ENCODE measurements around the gene SNTG2. TPM values are rescaled to one million over a fixed set of nuclear protein-coding genes. Genes with fewer than 3 reads are reported as not detected.

The SNTG2 gene
- total and polyA plus RNA-seq, 2 of the 13 experiments (the other 11 are each of a cell fraction or from before 2014, with no cell fraction given): not detected

DNA sequence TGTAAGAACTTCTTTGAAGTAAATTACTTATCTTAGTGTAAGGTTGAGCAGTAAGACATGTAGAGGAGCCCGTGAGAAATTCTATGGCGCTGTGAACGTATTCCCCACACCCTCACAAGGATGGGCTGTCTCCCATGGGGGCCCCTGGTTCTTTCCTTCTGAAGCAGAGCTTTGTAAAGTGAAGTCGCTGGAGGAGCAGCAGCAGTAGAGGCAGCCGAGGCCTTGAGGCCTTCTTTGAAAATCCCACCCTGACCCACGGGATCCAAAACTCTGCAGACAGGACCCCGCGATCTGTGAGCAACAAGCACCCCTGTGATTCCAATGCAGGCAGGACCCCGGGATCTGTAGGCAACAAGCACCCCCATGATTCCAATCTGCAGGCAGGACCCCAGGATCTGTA is 23.8 kb upstream of the SNTG2 start (continued):
- TF ChIP-seq, protein P1, sequence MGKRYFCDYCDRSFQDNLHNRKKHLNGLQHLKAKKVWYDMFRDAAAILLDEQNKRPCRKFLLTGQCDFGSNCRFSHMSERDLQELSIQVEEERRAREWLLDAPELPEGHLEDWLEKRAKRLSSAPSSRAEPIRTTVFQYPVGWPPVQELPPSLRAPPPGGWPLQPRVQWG (CRISPR knock-in tag; IDR thresholded peaks at IDR 0.05; ENCODE audit: borderline replicate concordance, low read depth): no peak
- TF ChIP-seq ZNF607 (CRISPR knock-in tag; IDR thresholded peaks at IDR 0.05; ENCODE audit: borderline replicate concordance) (no peak), WIZ (CRISPR knock-in tag; IDR thresholded peaks at IDR 0.05) (no peak)

DNA sequence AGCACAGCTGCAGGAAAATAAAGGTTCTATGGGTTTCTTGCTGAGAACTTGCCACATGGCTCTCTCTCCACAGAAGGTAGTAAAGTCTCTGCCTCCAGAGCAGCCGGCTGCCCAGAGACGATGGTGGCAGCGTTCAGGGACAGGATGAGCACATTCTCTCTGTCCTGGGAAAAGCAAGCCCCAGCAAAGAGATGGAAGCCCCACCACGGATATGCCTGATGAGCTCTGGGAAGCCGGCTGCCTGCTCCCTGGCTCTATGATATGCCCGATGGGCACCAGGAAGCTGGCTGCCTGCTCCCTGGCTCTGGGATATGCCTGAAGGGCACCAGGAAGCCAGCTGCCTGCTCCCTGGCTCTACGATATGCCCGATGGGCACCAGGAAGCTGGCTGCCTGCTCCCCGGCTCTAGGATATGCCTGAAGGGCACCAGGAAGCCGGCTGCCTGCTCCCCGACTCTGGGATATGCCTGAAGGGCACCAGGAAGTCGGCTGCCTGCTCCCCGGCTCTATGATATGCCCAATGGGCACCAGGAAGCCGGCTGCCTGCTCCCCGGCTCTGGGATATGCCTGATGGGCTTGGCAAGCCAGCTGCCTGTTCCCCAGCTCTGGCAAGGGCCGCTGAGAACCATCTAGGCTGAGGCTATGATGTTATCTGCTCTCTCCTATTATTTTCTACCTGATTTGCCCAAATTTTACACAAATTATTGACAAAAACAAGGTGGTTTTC is 21.5 kb upstream of the SNTG2 start:
- intact Hi-C loops (cut with micrococcal nuclease; ENCODE audit: unreplicated experiment): loop anchor here (5.0 kb wide), 1 partner anchor 437 kb away; no protein-coding TSS in a partner anchor
- TF ChIP-seq KMT2A (CRISPR knock-in tag; IDR thresholded peaks at IDR 0.05) (no peak), PHB2 (IDR thresholded peaks at IDR 0.05; ENCODE audit: partially characterized antibody) (no peak), HMG20A (CRISPR knock-in tag; IDR thresholded peaks at IDR 0.05; ENCODE audit: borderline replicate concordance) (no peak), ZNF10 (CRISPR knock-in tag; IDR thresholded peaks at IDR 0.05; ENCODE audit: borderline replicate concordance, low read depth) (no peak), REPIN1 (CRISPR knock-in tag; IDR thresholded peaks at IDR 0.05; ENCODE audit: borderline replicate concordance, low read depth) (no peak), ZNF766 (CRISPR knock-in tag; IDR thresholded peaks at IDR 0.05; ENCODE audit: borderline replicate concordance) (no peak), ZNF260 (CRISPR knock-in tag; IDR thresholded peaks at IDR 0.05; ENCODE audit: borderline replicate concordance, low read depth) (no peak), NRL (CRISPR knock-in tag; IDR thresholded peaks at IDR 0.05; ENCODE audit: borderline replicate concordance) (no peak), WIZ (CRISPR knock-in tag; IDR thresholded peaks at IDR 0.05) (no peak), HES4 (CRISPR knock-in tag; IDR thresholded peaks at IDR 0.05; ENCODE audit: borderline replicate concordance) (no peak)
- TF ChIP-seq, protein P2, sequence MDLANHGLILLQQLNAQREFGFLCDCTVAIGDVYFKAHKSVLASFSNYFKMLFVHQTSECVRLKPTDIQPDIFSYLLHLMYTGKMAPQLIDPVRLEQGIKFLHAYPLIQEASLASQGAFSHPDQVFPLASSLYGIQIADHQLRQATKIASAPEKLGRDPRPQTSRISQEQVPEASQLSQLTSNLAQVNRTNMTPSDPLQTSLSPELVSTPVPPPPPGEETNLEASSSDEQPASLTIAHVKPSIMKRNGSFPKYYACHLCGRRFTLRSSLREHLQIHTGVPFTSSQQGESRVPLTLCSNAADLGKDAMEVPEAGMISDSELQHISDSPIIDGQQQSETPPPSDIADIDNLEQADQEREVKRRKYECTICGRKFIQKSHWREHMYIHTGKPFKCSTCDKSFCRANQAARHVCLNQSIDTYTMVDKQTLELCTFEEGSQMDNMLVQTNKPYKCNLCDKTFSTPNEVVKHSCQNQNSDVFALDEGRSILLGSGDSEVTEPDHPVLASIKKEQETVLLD (CRISPR knock-in tag; IDR thresholded peaks at IDR 0.05; ENCODE audit: low read depth): no peak
- TF ChIP-seq, protein P3, sequence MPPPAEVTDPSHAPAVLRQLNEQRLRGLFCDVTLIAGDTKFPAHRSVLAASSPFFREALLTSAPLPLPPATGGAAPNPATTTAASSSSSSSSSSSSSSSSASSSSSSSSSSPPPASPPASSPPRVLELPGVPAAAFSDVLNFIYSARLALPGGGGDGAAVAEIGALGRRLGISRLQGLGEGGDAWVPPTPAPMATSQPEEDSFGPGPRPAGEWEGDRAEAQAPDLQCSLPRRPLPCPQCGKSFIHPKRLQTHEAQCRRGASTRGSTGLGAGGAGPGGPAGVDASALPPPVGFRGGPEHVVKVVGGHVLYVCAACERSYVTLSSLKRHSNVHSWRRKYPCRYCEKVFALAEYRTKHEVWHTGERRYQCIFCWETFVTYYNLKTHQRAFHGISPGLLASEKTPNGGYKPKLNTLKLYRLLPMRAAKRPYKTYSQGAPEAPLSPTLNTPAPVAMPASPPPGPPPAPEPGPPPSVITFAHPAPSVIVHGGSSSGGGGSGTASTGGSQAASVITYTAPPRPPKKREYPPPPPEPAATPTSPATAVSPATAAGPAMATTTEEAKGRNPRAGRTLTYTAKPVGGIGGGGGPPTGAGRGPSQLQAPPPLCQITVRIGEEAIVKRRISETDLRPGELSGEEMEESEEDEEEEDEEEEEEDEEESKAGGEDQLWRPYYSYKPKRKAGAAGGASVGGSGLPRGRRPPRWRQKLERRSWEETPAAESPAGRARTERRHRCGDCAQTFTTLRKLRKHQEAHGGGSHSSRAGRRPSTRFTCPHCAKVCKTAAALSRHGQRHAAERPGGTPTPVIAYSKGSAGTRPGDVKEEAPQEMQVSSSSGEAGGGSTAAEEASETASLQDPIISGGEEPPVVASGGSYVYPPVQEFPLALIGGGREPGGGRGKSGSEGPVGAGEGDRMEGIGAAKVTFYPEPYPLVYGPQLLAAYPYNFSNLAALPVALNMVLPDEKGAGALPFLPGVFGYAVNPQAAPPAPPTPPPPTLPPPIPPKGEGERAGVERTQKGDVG (CRISPR knock-in tag; IDR thresholded peaks at IDR 0.05; ENCODE audit: borderline replicate concordance): no peak
- TF ChIP-seq, protein P4, sequence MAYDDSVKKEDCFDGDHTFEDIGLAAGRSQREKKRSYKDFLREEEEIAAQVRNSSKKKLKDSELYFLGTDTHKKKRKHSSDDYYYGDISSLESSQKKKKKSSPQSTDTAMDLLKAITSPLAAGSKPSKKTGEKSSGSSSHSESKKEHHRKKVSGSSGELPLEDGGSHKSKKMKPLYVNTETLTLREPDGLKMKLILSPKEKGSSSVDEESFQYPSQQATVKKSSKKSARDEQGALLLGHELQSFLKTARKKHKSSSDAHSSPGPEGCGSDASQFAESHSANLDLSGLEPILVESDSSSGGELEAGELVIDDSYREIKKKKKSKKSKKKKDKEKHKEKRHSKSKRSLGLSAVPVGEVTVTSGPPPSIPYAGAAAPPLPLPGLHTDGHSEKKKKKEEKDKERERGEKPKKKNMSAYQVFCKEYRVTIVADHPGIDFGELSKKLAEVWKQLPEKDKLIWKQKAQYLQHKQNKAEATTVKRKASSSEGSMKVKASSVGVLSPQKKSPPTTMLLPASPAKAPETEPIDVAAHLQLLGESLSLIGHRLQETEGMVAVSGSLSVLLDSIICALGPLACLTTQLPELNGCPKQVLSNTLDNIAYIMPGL (CRISPR knock-in tag; IDR thresholded peaks at IDR 0.05; ENCODE audit: borderline replicate concordance in 1 of 2, low read depth in 1 of 2): no peak

More for the DNA sequence above, 21.5 kb upstream of the SNTG2 start:
- Histone ChIP-seq H2AFZ (ENCODE audit: low read length) (no peak overlapping the region), H3K36me3 (replicated peaks in 1 of 2; ENCODE audit: control insufficient read depth in 1 of 2, insufficient read depth in 2 of 2, low read length in 2 of 2) (no peaks in the 10 kb centered on the region), H3K27me3 (ENCODE audit: control insufficient read depth in 1 of 2, insufficient read depth in 2 of 2, low read length in 2 of 2) (peaks cover 7 to 47% of the 10 kb centered on the region in 2 experiments; a peak in 4 of 5 replicates), H3K9me3 (ENCODE audit: low read length) (no peaks in the 10 kb centered on the region), H3K4me1 (ENCODE audit: insufficient read depth, low read length) (no peaks in the 10 kb centered on the region), H3K79me2 (ENCODE audit: insufficient read depth, low read length) (no peaks in the 10 kb centered on the region), H3K27ac (ENCODE audit: extremely low read length, insufficient read depth, low read length) (no peak overlapping the region), H4K20me1 (ENCODE audit: insufficient read depth, low read length) (no peaks in the 10 kb centered on the region), H3K4me3 (replicated peaks in 1 of 3; ENCODE audit: insufficient read depth in 1 of 3, low read depth in 2 of 3, low read length in 3 of 3) (no peak overlapping the region), H3K4me2 (ENCODE audit: low read depth, low read length) (no peak overlapping the region), H3K9ac (ENCODE audit: insufficient read depth, low read depth, low read length) (no peak overlapping the region)
- ChIA-PET CTCF (ENCODE audit: low intra/inter-chr PET ratio, low total read pairs) (no interaction called here), POLR2A (no interaction called here)
- ATAC-seq (no peak), FAIRE-seq (no peak), DNase-seq (ENCODE audit: low spot score) (no peak)
- WGBS (ENCODE audit: low lambda C conversion rate): 14% methylated on average over 8 of the region's 16 CpGs
- in situ Hi-C loops (cut with HindIII; ENCODE audit: extremely low pct_ligation_motif_present, low pct_unique_long_range_greater_than_20kb): no loop called here
- no TSS peak for BruUV-seq (replicated peaks)
